Panc1 (cell line): ENCODE data around the gene FTO.

ENCODE experiments used
- POLR2AphosphoS5 ChIP-seq: IDR thresholded peaks from 2 replicates; pipeline ENCODE4 v1.6.1; 2012; ENCODE audit warnings: mild to moderate bottlenecking, low read depth, low read length, moderate library complexity
- TF ChIP-seq, protein P1 (sequence below), 2 experiments: IDR thresholded peaks; 2 replicates each; pipeline ENCODE4 v1.6.1; 2011 to 2012; ENCODE audit warnings: low read depth in 2 of 2, control low read depth in 1 of 2, low read length in 1 of 2, mild to moderate bottlenecking in 1 of 2, moderate library complexity in 1 of 2; ENCODE audit not compliant: insufficient read depth in 1 of 2

DNA sequence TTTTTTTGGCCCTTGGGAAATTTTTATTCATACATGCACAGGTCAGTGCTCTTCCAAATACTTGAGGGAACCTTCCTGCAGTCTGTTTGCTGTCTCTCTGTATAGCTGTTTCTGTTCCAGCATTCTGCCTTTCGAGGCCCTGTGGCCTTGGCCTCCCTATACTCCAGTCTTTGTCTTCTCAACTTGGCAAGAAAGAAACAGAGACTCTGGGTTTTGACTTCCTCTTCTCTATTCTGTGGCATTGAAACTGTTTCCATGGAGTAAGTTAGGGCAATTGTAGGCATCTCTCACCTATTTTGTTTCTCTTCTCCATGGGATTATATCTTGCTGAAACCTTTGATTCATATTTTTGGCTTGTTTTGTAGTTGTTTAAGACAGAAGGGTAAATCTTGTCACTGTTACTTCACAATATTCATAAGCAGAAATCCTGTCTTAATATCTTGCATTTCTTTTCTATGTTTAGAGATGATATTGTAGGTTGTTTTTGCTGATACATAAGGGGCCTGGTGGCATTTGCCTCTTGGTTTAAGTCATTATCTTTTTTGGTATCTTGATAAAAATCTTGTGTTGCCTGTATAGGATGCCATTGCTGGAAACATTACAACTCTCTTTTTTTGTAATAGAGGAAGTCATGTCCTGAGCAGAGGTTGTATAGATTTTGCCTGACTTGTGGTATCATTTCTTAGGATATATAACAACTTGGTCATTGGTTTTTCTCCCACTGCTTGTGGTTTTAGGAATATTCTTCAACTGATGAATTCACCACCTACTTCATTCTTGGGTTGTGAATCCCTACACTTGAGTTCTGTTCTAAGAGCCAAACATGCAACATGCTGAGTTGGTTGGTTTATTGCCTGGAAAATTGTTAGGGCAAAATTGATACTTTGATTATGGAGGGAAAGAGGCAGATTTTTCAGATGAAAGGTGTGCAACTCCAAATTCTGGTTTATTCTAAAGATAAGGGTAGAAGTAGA lies 168.6 kb downstream of the FTO start:
- TF ChIP-seq POLR2AphosphoS5 = no peak
- TF ChIP-seq, protein P1, sequence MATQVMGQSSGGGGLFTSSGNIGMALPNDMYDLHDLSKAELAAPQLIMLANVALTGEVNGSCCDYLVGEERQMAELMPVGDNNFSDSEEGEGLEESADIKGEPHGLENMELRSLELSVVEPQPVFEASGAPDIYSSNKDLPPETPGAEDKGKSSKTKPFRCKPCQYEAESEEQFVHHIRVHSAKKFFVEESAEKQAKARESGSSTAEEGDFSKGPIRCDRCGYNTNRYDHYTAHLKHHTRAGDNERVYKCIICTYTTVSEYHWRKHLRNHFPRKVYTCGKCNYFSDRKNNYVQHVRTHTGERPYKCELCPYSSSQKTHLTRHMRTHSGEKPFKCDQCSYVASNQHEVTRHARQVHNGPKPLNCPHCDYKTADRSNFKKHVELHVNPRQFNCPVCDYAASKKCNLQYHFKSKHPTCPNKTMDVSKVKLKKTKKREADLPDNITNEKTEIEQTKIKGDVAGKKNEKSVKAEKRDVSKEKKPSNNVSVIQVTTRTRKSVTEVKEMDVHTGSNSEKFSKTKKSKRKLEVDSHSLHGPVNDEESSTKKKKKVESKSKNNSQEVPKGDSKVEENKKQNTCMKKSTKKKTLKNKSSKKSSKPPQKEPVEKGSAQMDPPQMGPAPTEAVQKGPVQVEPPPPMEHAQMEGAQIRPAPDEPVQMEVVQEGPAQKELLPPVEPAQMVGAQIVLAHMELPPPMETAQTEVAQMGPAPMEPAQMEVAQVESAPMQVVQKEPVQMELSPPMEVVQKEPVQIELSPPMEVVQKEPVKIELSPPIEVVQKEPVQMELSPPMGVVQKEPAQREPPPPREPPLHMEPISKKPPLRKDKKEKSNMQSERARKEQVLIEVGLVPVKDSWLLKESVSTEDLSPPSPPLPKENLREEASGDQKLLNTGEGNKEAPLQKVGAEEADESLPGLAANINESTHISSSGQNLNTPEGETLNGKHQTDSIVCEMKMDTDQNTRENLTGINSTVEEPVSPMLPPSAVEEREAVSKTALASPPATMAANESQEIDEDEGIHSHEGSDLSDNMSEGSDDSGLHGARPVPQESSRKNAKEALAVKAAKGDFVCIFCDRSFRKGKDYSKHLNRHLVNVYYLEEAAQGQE (IDR thresholded peaks at IDR 0.05; ENCODE audit: insufficient read depth in 1 of 2, low read depth in 2 of 2, low read length in 1 of 2) = no peak
